Prostate gland (tissue), 2 donors: ENCODE data around the gene NPBWR2. TPM values are rescaled to one million over a fixed set of nuclear protein-coding genes. Genes with fewer than 3 reads are reported as not detected.

ENCODE experiments used
- DNase-seq: peaks from one replicate; pipeline ENCODE4 v3.0.0-alpha.2; 2019; ENCODE audit warnings: low spot score
- H3K27ac ChIP-seq, 2 donors: fragments of 200-600 bp; sonication (generic); 2 replicates each; pipeline ENCODE4 v1.5.1; 2017 to 2019
- H3K27me3 ChIP-seq: fragments of 200-600 bp; sonication (generic); replicated peaks from 2 replicates; pipeline ENCODE4 v1.5.1; 2019; ENCODE audit not compliant: insufficient read depth
- H3K36me3 ChIP-seq, 2 donors: fragments of 200-600 bp; sonication (generic); 1 replicate in 1 of 2; 2 replicates in 1 of 2; pipeline versions ENCODE4 v1.5.1 to v1.8.1; 2017 to 2019
- H3K4me1 ChIP-seq: fragments of 200-600 bp; sonication (generic); replicated peaks from 2 replicates; pipeline ENCODE4 v1.5.1; 2019
- H3K4me3 ChIP-seq, 2 donors: fragments of 200-600 bp; sonication (generic); 2 replicates each; pipeline ENCODE4 v1.5.1; 2017 to 2019
- H3K9me3 ChIP-seq: fragments of 200-600 bp; sonication (generic); 2 replicates; pipeline ENCODE4 v1.5.1; 2017
- CTCF ChIP-seq, 4 experiments: fragments of 200-600 bp in 2 of 4; fragments of 450-650 bp in 2 of 4; sonication (generic) in 2 of 4; IDR thresholded peaks; 1 replicate in 3 of 4; 2 replicates in 1 of 4; pipeline ENCODE4 v1.5.1; 2016 to 2019; ENCODE audit warnings: antibody characterized with exemption in 4 of 4, mild to moderate bottlenecking in 2 of 4, moderate library complexity in 2 of 4
- POLR2A ChIP-seq: fragments of 450-650 bp; IDR thresholded peaks from one replicate; pipeline ENCODE4 v1.6.1; 2016; ENCODE audit warnings: antibody characterized with exemption, mild to moderate bottlenecking
- POLR2AphosphoS5 ChIP-seq: sonication (generic); formaldehyde crosslinking; IDR thresholded peaks from one replicate; pipeline ENCODE4 v1.6.1; 2017; ENCODE audit warnings: antibody characterized with exemption
- WGBS: methylation state at CpG from one replicate; pipeline ENCODE4 v1.1.5; 2018; 5-methylcytosine and 5-hydroxymethylcytosine counted together
- intact Hi-C: fragments of 100-400 bp; cut with DNase I; formaldehyde crosslinking; loops from one replicate; pipeline ENCODE4 v1.14.2; 2022
- total RNA-seq, 2 donors: library from RNA; depleted of rRNA; stranded (reverse); fragments of >200 nt; gene quantifications; one replicate each; pipeline ENCODE4 v1.1.0, GENCODE V29; 2016

The NPBWR2 gene
- total RNA-seq, 2 donors from 2014 or later: not detected

GRCh38 chr20:64076061-64076997, 31.0 kb downstream of the NPBWR2 start:
- Histone ChIP-seq H3K27me3 (no peaks in the 10 kb centered on the region), H3K9me3 (no peaks in the 10 kb centered on the region), H3K27ac (no peak overlapping the region), H3K4me1 (peaks cover 9% of the 10 kb centered on the region), H3K4me3 (no peak overlapping the region), H3K36me3 (no peaks in the 10 kb centered on the region)
- DNase-seq: no peak
- 96% methylated on average over 21 of the region's 22 CpGs for WGBS
- intact Hi-C loops: no loop called here
- no peak for TF ChIP-seq POLR2AphosphoS5
- no peak for TF ChIP-seq POLR2A
- no peak for TF ChIP-seq CTCF (IDR thresholded peaks at IDR 0.05)

GRCh38 chr20:64075556-64075955, 31.8 kb downstream of the NPBWR2 start:
- Histone ChIP-seq H3K36me3 (no peaks in the 10 kb centered on the region), H3K4me3 (no peak overlapping the region), H3K27me3 (no peaks in the 10 kb centered on the region), H3K4me1 (peaks cover 9% of the 10 kb centered on the region), H3K9me3 (no peaks in the 10 kb centered on the region), H3K27ac (no peak overlapping the region)
- intact Hi-C loops: no loop called here
- no peak for DNase-seq
- TF ChIP-seq POLR2AphosphoS5: no peak
- TF ChIP-seq POLR2A: no peak
- no peak for TF ChIP-seq CTCF (IDR thresholded peaks at IDR 0.05)
- WGBS: 94% methylated on average over 12 of the region's 12 CpGs

GRCh38 chr20:64074963-64075362, 32.4 kb downstream of the NPBWR2 start:
- TF ChIP-seq POLR2AphosphoS5 (no peak), POLR2A (no peak), CTCF (IDR thresholded peaks at IDR 0.05) (no peak)
- intact Hi-C loops: no loop called here
- no peaks in the 10 kb centered on the region for H3K9me3 ChIP-seq
- no peak overlapping the region for H3K27ac ChIP-seq
- no peak overlapping the region for H3K4me3 ChIP-seq
- DNase-seq: no peak
- no peaks in the 10 kb centered on the region for H3K36me3 ChIP-seq
- no peaks in the 10 kb centered on the region for H3K27me3 ChIP-seq
- 98% methylated on average over 8 of the region's 8 CpGs for WGBS
- H3K4me1 ChIP-seq: peaks cover 9% of the 10 kb centered on the region

GRCh38 chr20:64074184-64074789, 33.1 kb downstream of the NPBWR2 start:
- intact Hi-C loops: no loop called here
- Histone ChIP-seq H3K4me1 (peaks cover 8% of the 10 kb centered on the region), H3K9me3 (no peaks in the 10 kb centered on the region), H3K27me3 (no peaks in the 10 kb centered on the region), H3K4me3 (no peak overlapping the region), H3K27ac (no peak overlapping the region), H3K36me3 (no peaks in the 10 kb centered on the region)
- TF ChIP-seq POLR2A (no peak), POLR2AphosphoS5 (no peak), CTCF (IDR thresholded peaks at IDR 0.05) (no peak)
- 77% methylated on average over 25 of the region's 28 CpGs for WGBS
- no peak for DNase-seq
